ENCODE measurements around the gene OVOL3. TPM values are rescaled to one million over a fixed set of nuclear protein-coding genes. Genes with fewer than 3 reads are reported as not detected.
A peak's percentile ranks its signal among the peaks of the same experiment; 100 is the strongest.
"Not testable (repeated sequence)": the region's sequence is repeated elsewhere in the genome, so short reads cannot be mapped to it uniquely, and the experiment has no call there.

Gene OVOL3
- total RNA-seq, 8 experiments from 2014 or later, result 0.54 TPM; not detected in 7

DNA sequence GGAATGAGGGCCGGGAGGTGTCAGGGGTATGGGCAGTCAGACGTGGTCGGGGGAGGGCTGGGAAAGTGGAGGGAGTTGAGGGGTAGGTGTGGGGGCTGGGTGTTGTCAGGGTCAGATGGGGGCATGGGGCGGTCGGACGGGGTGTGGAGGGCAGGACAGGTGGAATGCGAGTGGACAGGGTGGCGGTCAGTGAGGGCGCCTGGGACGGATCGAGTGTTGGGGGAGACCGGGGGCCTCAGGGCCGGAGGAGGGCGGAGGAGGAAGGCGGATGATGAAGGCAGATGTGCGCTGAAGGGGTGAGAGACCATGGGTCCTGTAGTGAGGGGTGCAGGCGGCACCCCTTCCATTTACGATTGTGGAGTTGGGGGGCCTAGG is 10.0 kb downstream of the OVOL3 start:
- in situ Hi-C loops (cut with MboI; ENCODE audit: low pct_unique_long_range_greater_than_20kb in 2 of 9, low sequenced_read_pairs in 9 of 9, unreplicated experiment in 9 of 9), result loop anchor here in 1 of 9 experiments (10.0 kb wide), 1 partner anchor 54 kb away; no protein-coding TSS in a partner anchor
- H3K4me3 ChIP-seq, result no peak overlapping the region
- peak in 4 of 8 experiments; percentile 7 to 24 (median 14) for ATAC-seq (replicated peaks in 6 of 8)
- H3K27ac ChIP-seq, result no peak overlapping the region
- H3K4me1 ChIP-seq (replicated peaks in 1 of 2), result peaks cover 2 to 3% of the 10 kb centered on the region in 2 donors
- WGBS, 10 experiments, result no CpG with 5 or more reads among the region's 18 CpGs

DNA sequence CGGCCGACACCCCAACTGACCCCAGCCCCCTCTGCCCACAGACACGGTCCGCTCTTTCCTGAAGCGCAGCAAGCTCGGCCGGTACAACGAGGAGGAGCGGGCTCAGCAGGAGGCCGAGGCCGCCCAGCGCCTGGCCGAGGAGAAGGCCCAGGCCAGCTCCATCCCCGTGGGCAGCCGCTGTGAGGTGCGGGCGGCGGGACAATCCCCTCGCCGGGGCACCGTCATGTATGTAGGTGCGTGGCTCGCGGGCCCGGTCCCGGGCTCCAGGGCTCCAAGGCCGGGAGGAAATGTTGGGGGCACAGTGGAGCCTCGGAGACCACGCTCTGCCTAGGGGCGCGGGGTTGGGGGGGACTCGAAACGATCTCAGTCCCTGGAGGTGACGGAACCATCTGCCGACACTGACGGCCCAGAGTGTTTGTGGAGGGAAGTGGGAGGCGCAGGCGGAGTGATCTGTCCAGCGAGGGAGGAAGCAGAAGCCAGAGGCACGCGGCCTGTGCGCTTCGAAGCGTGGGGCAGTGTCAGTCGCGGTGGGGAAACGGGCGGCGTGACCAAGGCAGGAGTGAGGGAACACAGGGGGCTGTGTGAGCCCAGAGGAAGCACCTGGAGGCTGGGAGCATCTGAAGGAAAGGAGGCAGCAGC is 10.7 kb downstream of the OVOL3 start:
- H3K4me3 ChIP-seq, result no peak overlapping the region
- in situ Hi-C loops (cut with MboI; ENCODE audit: low pct_unique_long_range_greater_than_20kb in 2 of 9, low sequenced_read_pairs in 9 of 9, unreplicated experiment in 9 of 9), result loop anchor here in 1 of 9 experiments (10.0 kb wide), 1 partner anchor 53 kb away; no protein-coding TSS in a partner anchor
- no peak overlapping the region for H3K27ac ChIP-seq
- no peaks in the 10 kb centered on the region for H3K4me1 ChIP-seq (replicated peaks in 1 of 2)
- ATAC-seq (replicated peaks in 6 of 8), result peak in 4 of 8 experiments; percentile 11 to 28 (median 14)
- 85 to 93% (median 88%) methylated on average over 3 to 13 of the region's 49 CpGs; no CpG with 5 or more reads in 7 of the 10 experiments for WGBS, 10 experiments

DNA sequence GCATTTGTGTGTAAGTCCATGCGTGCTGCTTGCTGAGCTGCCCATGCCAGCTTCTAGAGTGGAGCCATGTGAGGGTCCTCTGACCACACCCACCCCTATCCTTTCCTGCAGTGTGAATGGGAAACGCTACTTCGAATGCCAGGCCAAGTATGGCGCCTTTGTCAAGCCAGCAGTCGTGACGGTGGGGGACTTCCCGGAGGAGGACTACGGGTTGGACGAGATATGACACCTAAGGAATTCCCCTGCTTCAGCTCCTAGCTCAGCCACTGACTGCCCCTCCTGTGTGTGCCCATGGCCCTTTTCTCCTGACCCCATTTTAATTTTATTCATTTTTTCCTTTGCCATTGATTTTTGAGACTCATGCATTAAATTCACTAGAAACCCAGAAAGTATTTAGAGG is 14.6 kb downstream of the OVOL3 start:
- Histone ChIP-seq H3K27ac (no peak overlapping the region), H3K4me3 (no peak overlapping the region), H3K4me1 (replicated peaks in 1 of 2) (peaks cover 0 to 3% of the 10 kb centered on the region in 2 donors)
- ATAC-seq (replicated peaks in 6 of 8), result no peak
- 70 to 100% (median 96%) methylated on average over 1 to 8 of the region's 9 CpGs; no CpG with 5 or more reads in 3 of the 10 experiments for WGBS, 10 experiments
- in situ Hi-C loops (cut with MboI; ENCODE audit: low pct_unique_long_range_greater_than_20kb in 2 of 9, low sequenced_read_pairs in 9 of 9, unreplicated experiment in 9 of 9), result loop anchor here in 1 of 9 experiments (10.0 kb wide), 1 partner anchor 49 kb away; no protein-coding TSS in a partner anchor

DNA sequence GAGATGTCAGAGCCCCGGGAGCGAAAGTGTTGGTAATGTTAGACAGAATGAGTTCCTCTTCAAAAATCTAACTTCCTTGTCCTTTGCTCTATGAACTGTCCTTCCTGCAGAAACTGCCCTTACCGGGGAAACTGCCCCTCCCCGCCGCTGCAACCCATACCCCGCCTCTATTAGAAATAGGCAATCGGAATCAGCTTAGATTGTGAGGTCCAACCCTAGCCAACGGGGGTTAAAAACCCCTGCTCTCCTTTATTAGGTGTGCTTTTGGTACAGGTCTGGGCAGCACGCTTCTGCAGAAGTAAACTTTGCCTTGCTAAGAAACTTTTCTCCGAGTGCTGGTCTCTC is 17.4 kb downstream of the OVOL3 start:
- peaks cover 0 to 3% of the 10 kb centered on the region in 2 donors for H3K4me1 ChIP-seq (replicated peaks in 1 of 2)
- H3K27ac ChIP-seq, result peak overlapping the region; percentile 62 to 79
- peak overlapping the region; percentile 42 to 47 (median 43) for H3K4me3 ChIP-seq
- WGBS, 10 experiments, result 7 to 40% (median 18%) methylated on average over 2 to 8 of the region's 10 CpGs; no CpG with 5 or more reads in 2 of the 10 experiments
- in situ Hi-C loops (cut with MboI; ENCODE audit: low pct_unique_long_range_greater_than_20kb in 2 of 9, low sequenced_read_pairs in 9 of 9, unreplicated experiment in 9 of 9), result loop anchor here in 1 of 9 experiments (10.0 kb wide), 1 partner anchor 46 kb away; no protein-coding TSS in a partner anchor
- ATAC-seq (replicated peaks in 6 of 8), result peak in 7 of 8 experiments; percentile 2 to 8 (median 4)

DNA sequence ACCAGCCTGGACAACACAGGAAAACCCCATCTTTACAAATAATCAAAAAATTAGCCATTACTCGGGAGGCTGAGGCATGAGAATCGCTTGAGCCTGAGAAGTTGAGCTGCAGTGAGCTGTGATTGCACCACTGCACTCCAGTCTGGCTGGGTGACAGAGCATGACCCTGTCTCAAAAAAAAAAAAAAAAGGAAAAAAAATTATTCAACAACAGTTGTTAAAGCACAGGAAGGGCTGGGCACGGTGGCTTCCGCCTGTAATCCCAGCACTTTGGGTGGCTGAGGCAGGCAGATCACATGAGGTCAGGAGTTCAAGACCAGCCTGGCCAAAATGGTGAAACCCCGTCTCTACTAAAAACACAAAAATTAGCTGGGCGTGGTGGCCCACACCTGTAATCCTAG is 20.3 kb downstream of the OVOL3 start:
- in situ Hi-C loops (cut with MboI; ENCODE audit: low pct_unique_long_range_greater_than_20kb in 2 of 9, low sequenced_read_pairs in 9 of 9, unreplicated experiment in 9 of 9); H3K4me3 ChIP-seq; H3K27ac ChIP-seq; H3K4me1 ChIP-seq (replicated peaks in 1 of 2); ATAC-seq (replicated peaks in 6 of 8): not testable (repeated sequence)
- WGBS, 10 experiments, result 40 to 93% (median 80%) methylated on average over 1 to 5 of the region's 6 CpGs; no CpG with 5 or more reads in 3 of the 10 experiments

DNA sequence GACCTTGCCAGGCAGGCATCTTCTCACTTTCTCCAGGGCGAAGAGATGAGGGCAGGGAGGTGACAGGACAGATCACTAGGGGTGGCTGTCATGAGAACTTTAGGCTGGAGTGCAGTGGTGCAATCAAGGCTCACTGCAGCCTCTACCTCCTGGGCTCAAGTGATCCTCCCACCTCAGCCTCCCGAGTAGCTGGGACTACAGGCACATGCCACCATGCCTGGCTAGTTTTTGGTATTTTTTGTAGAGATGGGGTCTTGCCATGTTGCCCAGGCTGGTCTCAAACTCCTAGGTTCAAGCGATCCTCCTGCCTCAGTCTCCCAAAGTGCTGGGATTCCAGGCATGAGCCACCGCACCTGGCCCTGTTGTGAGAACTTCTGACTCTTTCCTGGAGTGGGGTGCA is 23.9 kb downstream of the OVOL3 start:
- H3K4me3 ChIP-seq; H3K27ac ChIP-seq; H3K4me1 ChIP-seq (replicated peaks in 1 of 2); ATAC-seq (replicated peaks in 6 of 8); in situ Hi-C loops (cut with MboI; ENCODE audit: low pct_unique_long_range_greater_than_20kb in 2 of 9, low sequenced_read_pairs in 9 of 9, unreplicated experiment in 9 of 9): not testable (repeated sequence)
- WGBS, 10 experiments, result 29 to 100% (median 87%) methylated on average over 1 to 2 of the region's 4 CpGs; no CpG with 5 or more reads in 4 of the 10 experiments

DNA sequence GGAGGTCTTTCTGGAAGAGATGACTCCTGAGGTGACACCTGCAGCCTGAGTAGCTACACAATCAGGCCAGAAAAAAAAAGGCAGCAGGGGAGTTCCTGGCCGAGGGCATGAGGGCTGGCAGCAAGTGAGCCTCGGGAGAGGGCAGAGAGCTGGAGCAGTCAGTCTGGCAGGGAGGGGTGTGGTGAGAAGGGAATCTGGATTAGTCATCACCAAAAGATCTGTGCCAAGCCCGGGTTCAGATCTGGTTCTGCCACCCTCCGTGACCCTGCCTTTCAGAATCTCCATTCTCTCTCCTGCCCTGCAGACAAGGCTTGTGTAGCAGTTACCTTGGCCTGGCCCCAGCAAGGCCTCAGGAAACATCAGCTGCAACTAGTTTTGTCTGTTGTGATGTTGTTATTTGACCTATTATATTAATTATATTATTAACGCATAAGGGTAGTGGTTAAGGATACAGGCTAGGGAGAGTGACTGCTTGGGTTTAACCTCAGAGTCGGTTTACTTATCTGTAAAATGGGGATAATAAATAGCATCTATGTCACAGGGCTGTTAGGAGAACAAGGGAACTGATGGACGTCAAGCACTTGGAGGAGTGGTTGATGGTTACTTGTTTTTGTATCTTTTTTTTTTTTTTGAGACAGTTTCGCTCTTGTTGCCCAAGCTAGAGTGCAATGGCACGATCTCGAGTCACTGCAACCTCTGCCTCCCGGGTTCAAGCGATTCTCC is 26.2 kb downstream of the OVOL3 start:
- in situ Hi-C loops (cut with MboI; ENCODE audit: low pct_unique_long_range_greater_than_20kb in 2 of 9, low sequenced_read_pairs in 9 of 9, unreplicated experiment in 9 of 9), result no loop called here
- Histone ChIP-seq H3K4me1 (replicated peaks in 1 of 2) (peaks cover 5 to 6% of the 10 kb centered on the region in 2 donors), H3K4me3 (no peak overlapping the region), H3K27ac (no peak overlapping the region)
- peak in 3 of 8 experiments; percentile 1 to 9 (median 1) for ATAC-seq (replicated peaks in 6 of 8)
- 55 to 87% (median 71%) methylated on average over 1 to 12 of the region's 12 CpGs; no CpG with 5 or more reads in 2 of the 10 experiments for WGBS, 10 experiments

DNA sequence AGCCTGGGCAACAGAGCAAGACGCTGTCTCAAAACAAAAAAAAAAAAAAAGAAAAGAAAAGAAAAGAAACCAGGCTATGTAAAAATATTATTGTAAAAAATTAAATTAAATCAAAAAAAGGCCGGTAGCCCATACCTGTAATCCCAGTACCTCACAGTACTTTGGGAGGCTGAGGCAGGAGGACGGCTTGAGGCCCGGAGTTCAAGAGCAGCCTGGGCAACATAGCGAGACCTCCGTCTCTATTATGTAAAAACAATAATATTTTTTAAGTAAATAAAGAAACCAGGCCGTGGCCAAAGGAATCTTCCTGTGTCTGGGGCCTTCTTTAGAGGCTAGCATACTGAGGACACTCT is 28.2 kb downstream of the OVOL3 start:
- peaks cover 5 to 6% of the 10 kb centered on the region in 2 donors for H3K4me1 ChIP-seq (replicated peaks in 1 of 2)
- in situ Hi-C loops (cut with MboI; ENCODE audit: low pct_unique_long_range_greater_than_20kb in 2 of 9, low sequenced_read_pairs in 9 of 9, unreplicated experiment in 9 of 9), result no loop called here
- 54 to 86% (median 64%) methylated on average over 2 to 7 of the region's 7 CpGs; no CpG with 5 or more reads in 1 of the 10 experiments for WGBS, 10 experiments
- ATAC-seq (replicated peaks in 6 of 8), result no peak
- peak overlapping the region; percentile 69 to 99 (median 86) for H3K4me3 ChIP-seq
- peak overlapping the region; percentile 70 to 84 for H3K27ac ChIP-seq

DNA sequence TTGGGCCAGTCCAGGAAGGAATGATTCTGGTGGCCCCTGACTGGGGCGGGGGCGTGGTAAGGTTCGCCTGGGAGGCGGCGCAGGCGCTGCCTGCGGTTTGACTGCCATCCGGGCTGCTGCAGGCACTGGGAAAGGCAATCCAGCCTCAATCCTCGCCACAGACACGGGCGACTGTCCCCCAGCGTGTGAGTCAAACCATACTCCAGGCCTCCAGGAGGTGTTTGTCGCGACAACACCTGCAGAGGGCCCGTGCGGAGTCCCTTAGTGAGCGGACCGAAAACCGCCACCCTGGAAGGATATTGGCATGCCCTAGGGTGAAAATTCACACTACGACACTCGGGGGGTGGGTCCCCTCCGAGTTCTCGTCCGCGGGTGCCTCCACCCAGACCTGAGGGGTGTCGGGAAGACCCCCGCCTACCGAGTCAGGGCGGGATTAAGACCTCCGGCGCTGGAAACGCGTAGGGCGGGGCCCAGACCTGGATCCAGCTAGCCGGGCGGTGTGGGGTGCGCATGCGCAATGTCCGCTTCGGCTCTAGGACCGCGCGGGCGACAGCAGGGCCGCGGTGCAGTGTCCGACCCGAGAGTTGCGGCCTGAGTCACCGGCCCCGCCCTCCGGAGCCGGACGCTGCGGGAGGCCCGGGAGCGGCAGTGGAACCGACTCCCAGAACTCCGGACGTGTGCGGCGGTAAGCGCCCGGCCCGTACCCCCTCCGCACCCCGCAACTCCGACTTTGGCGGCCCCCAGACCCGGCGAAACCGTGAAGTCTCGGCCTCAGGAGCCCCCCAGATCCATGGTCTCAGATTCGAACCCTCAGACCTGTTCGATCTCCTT is 28.7 kb downstream of the OVOL3 start, which contains the start of gene CAPNS1:
Gene CAPNS1, plus strand, starts transcription at position 594 of the 831 bp plus-strand sequence. CDS start 946 bp downstream, outside the sequence.
- in situ Hi-C loops (cut with MboI; ENCODE audit: low pct_unique_long_range_greater_than_20kb in 2 of 9, low sequenced_read_pairs in 9 of 9, unreplicated experiment in 9 of 9), result no loop called here
- ATAC-seq (replicated peaks in 6 of 8), result peak; percentile 63 to 91 (median 88)
- H3K27ac ChIP-seq, result peak within 1 kb of the TSS; percentile 81 to 84
- H3K4me3 ChIP-seq, result peak within 1 kb of the TSS; percentile 69 to 99 (median 86)
- H3K4me1 ChIP-seq (replicated peaks in 1 of 2), result peaks cover 5 to 6% of the 10 kb centered on the region in 2 donors
- 0 to 12% (median 0%) methylated on average over 1 to 11 of the region's 75 CpGs; no CpG with 5 or more reads in 3 of the 10 experiments for WGBS, 10 experiments

DNA sequence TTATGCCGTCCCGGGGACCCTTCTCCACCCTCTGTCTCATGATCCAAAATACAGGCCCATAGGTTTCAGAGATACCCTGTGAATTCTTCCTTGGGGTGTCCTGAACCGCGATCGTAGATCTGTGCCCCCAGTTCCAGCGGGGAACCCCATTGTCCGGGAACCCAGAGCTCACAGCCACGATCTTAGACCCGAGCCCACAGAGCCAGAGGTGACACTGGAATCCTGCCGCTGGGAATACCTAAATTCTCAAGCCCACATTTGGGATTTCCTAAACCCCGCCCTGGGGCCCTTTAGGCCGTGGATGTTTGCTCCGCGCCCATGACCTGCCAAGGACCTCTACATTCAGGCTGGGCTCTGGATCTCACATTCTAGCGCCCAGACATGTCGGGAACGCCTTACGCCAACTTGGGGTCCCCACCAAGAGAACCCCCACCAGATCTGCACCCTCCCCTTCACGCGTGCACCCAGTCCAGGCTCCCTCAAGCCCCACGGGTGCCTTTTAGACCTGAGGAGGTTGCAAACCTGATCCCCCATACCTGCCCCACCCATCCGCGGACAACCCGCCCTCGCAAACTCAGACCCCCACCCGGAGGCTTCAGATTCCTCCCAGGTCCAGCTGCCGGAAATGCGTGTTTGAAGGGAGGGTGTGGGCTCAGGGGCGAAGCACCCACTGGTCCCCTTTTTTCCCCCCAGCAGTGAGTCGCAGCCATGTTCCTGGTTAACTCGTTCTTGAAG is 29.5 kb downstream of the OVOL3 start:
- peaks cover 5 to 6% of the 10 kb centered on the region in 2 donors for H3K4me1 ChIP-seq (replicated peaks in 1 of 2)
- H3K27ac ChIP-seq, result peak overlapping the region; percentile 81 to 84
- ATAC-seq (replicated peaks in 6 of 8), result peak; percentile 3 to 41 (median 11)
- in situ Hi-C loops (cut with MboI; ENCODE audit: low pct_unique_long_range_greater_than_20kb in 2 of 9, low sequenced_read_pairs in 9 of 9, unreplicated experiment in 9 of 9), result no loop called here
- 0% methylated on average over 1 to 16 of the region's 31 CpGs; no CpG with 5 or more reads in 7 of the 10 experiments for WGBS, 10 experiments
- peak overlapping the region; percentile 69 to 99 (median 86) for H3K4me3 ChIP-seq

DNA sequence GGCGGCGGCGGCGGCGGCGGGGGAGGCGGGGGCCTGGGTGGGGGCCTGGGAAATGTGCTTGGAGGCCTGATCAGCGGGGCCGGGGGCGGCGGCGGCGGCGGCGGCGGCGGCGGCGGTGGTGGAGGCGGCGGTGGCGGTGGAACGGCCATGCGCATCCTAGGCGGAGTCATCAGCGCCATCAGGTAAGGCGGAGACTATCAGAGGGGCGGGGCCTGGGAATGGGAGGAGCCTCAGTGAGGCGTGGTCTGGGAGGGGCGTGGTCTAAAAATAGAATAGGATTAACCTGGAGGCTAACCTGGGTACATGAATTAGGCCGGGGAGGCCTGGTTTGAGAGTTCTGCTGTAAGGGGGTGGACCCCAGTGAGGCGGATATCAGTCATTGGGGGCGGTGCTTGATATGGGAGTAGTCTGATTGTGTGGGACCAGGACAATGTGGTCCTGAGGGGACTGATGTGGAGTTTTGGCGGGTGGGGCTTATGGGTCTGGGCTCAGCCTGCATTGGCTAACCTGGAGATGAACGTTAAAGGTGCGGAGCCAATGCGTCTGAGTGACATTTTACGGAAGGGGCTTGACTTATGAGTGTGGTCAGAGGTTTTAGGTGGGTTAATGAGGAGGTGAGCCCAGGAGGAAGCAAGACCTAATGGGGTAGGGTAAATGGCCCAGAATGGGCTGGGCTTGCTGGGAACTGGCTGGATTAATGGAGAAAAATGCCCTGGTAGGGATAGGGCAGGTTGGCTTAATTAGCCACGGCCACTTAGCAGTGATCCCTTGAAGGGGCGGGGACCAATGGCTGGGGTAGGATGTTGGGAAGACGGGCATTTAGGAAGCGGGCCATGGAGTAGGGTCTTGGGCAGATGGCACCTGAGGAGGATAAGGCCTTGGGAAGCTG is 30.3 kb downstream of the OVOL3 start:
- Histone ChIP-seq H3K27ac (peak overlapping the region; percentile 81 to 84), H3K4me1 (replicated peaks in 1 of 2) (peaks cover 5 to 6% of the 10 kb centered on the region in 2 donors), H3K4me3 (peak overlapping the region; percentile 69 to 99 (median 86))
- WGBS, 10 experiments, result 60 to 100% (median 89%) methylated on average over 1 to 4 of the region's 42 CpGs; no CpG with 5 or more reads in 5 of the 10 experiments
- in situ Hi-C loops (cut with MboI; ENCODE audit: low pct_unique_long_range_greater_than_20kb in 2 of 9, low sequenced_read_pairs in 9 of 9, unreplicated experiment in 9 of 9), result no loop called here
- ATAC-seq (replicated peaks in 6 of 8), result peak; percentile 9 to 57 (median 34)
